ENCODE data around the gene UBE2D1. TPM values are rescaled to one million over a fixed set of nuclear protein-coding genes. Genes with fewer than 3 reads are reported as not detected.

The UBE2D1 gene
- total RNA-seq, 1 donor from 2014 or later, result 14.9 TPM

DNA sequence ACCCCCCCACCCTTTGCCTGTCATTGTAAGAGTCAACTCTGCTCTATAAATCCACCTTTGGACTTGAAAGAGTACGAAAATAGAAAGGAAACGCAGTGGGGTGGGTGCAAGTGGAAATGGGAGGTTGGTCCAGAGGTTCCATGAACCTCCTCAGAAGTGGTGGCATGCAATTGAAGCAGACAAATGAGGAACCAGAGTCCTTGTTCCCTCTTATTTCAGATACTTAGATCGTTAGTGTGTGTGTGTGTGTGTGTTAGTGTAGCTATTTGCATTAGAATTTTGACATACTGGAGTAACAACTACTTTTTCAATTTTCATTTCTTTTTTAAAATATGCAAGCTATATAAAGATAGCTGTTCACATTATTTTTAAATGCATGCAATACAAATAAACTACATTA is 32.3 kb downstream of the UBE2D1 start:
- DNase-seq (ENCODE audit: low spot score), result no peak
- no peaks in the 10 kb centered on the region for H3K27me3 Mint-ChIP-seq (ENCODE audit: low read depth)
- peaks cover 13% of the 10 kb centered on the region for H3K36me3 Mint-ChIP-seq (ENCODE audit: low read depth)
- intact Hi-C loops (cut with micrococcal nuclease), result no loop called here
- H3K4me3 Mint-ChIP-seq (ENCODE audit: low read depth), result no peak overlapping the region
- no peaks in the 10 kb centered on the region for H3K9me3 Mint-ChIP-seq
- no peak overlapping the region for H3K27ac Mint-ChIP-seq
- H3K4me1 Mint-ChIP-seq (ENCODE audit: low read depth), result no peaks in the 10 kb centered on the region

DNA sequence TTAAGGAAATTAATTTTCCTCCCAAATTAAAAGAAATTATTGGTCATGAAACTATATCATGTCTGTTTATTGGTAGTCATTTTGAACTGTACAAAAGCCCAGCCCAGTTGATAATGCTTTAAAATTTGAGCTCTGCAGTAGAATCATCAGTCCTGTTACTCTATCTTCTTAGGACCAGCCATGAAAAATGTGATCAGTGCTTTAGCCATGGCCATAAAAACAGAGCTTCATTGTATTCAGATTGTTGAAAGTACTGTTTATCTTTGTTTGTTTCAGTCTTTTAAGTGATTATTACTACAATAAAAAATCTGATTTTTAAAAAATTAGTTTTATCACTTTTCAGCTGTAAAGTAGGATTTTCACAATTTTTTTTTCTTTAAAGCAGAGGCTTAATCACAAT is 36.7 kb downstream of the UBE2D1 start:
- no peaks in the 10 kb centered on the region for H3K9me3 Mint-ChIP-seq
- no peaks in the 10 kb centered on the region for H3K27me3 Mint-ChIP-seq (ENCODE audit: low read depth)
- no peaks in the 10 kb centered on the region for H3K36me3 Mint-ChIP-seq (ENCODE audit: low read depth)
- H3K4me3 Mint-ChIP-seq (ENCODE audit: low read depth), result no peak overlapping the region
- no peak for DNase-seq (ENCODE audit: low spot score)
- no peak overlapping the region for H3K27ac Mint-ChIP-seq
- intact Hi-C loops (cut with micrococcal nuclease), result no loop called here
- no peaks in the 10 kb centered on the region for H3K4me1 Mint-ChIP-seq (ENCODE audit: low read depth)

DNA sequence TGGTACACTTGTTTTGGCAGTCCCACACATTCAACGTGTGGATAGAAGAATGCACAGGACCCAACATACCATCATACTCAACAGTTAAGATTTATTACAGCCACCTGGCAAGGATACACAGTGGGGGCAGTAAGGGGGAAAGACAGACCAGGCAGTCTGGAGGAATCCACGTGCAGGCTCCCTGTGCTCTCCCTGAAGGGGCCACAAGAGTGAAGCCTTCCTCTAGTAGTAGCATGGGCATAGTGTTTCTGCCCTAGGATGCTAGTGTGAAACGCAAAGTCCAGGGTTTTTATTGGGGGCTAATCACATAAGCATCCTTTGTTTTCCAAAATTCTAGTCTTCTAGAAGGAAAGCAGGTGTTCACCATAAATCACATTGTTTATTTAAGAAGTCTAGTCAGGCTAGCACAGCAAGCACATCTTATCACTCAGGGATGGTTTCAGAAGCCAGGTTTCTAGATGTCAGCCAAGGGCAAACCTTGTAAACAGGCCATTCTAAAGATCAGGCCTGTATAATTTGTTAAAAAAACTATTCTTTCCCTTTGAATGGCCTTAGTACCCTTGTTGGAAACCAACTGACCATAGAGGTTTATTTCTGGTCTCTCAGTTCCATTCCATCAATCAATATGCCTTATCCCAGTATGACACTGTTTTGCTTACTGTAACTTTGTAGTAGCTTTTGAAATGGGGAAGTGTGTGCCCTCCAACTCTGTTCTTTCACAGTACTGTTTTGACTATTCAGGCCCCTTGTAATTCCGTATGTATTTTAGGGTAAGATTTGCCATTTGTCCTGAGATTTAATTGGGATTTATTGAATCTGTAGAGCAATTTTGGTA is 38.0 kb downstream of the UBE2D1 start:
- intact Hi-C loops (cut with micrococcal nuclease), result no loop called here
- Mint-ChIP-seq H3K27me3 (ENCODE audit: low read depth) (no peaks in the 10 kb centered on the region), H3K4me3 (ENCODE audit: low read depth) (no peak overlapping the region), H3K4me1 (ENCODE audit: low read depth) (no peaks in the 10 kb centered on the region), H3K9me3 (no peaks in the 10 kb centered on the region), H3K36me3 (ENCODE audit: low read depth) (no peaks in the 10 kb centered on the region), H3K27ac (no peak overlapping the region)
- DNase-seq (ENCODE audit: low spot score), result no peak

DNA sequence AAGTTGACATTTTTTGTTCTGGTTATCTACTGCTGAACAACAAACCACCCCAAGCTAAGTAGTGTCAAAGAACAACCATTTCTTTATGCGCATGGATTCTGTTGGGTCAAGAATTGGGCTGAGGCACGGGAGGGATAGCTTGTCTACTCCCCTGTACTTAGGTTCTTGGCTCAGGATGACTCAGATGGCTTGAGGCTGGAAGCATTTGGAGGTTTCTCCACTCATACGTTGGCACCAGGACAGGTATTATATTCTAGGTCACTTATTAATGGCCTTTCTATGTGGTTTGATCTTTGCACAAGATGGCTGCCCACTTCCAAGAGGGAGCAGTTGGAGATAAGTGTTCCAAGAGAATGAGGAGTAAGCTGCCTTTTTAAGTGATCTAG is 38.6 kb downstream of the UBE2D1 start:
- Mint-ChIP-seq H3K4me3 (ENCODE audit: low read depth) (no peak overlapping the region), H3K4me1 (ENCODE audit: low read depth) (no peaks in the 10 kb centered on the region), H3K36me3 (ENCODE audit: low read depth) (no peaks in the 10 kb centered on the region), H3K27me3 (ENCODE audit: low read depth) (no peaks in the 10 kb centered on the region), H3K9me3 (no peaks in the 10 kb centered on the region), H3K27ac (no peak overlapping the region)
- intact Hi-C loops (cut with micrococcal nuclease), result no loop called here
- no peak for DNase-seq (ENCODE audit: low spot score)

DNA sequence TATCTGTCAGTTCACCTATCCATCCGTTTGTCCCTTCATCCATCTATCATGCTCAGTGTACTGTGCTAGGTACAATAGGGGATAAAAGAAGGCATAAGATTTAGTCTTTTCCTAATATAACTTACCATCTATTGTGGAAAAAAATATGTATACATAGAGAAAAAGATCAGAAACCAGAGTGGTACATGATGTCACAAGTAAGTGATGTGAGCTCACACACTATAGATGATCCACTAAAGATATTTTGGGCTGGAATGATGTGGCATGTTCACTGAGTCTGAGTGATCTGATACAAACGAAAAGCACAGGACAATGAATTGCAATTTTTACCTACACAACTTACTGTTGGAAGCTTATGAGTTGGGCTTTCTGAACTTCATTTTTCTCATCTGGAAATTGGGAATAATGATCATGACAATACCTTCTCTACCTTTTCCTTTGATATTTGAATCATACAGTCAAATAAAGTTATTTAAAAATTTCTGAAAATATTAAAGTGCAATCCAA is 47.7 kb downstream of the UBE2D1 start:
- H3K4me3 Mint-ChIP-seq (ENCODE audit: low read depth), result no peak overlapping the region
- peaks cover 15% of the 10 kb centered on the region for H3K36me3 Mint-ChIP-seq (ENCODE audit: low read depth)
- DNase-seq (ENCODE audit: low spot score), result no peak
- H3K4me1 Mint-ChIP-seq (ENCODE audit: low read depth), result peaks cover 26% of the 10 kb centered on the region
- intact Hi-C loops (cut with micrococcal nuclease), result loop anchor here (10.0 kb wide), 1 partner anchor 132 kb away; the partner anchor contains the start of gene BICC1
- H3K9me3 Mint-ChIP-seq, result no peaks in the 10 kb centered on the region
- no peak overlapping the region for H3K27ac Mint-ChIP-seq
- peaks cover 8% of the 10 kb centered on the region for H3K27me3 Mint-ChIP-seq (ENCODE audit: low read depth)

DNA sequence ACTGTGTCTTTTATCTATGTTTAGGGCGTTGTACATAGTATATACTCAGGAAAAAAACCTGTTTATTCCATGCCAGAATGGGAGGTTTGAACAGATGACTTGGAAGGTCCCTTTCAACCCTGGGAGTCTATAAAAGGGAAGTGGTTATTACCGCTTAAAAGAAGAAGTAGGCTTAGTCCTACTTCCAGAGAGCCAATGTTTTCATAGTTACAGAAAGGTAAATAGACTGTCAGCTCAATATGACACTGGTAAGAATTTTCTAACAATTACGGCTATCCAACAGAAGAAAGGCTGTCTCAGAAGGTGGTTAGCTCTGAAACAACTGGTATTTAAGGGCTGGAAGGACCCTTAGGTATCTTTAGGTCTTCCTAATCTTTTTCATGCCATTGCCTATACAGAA is 49.3 kb downstream of the UBE2D1 start:
- peaks cover 29% of the 10 kb centered on the region for H3K36me3 Mint-ChIP-seq (ENCODE audit: low read depth)
- peaks cover 8% of the 10 kb centered on the region for H3K27me3 Mint-ChIP-seq (ENCODE audit: low read depth)
- intact Hi-C loops (cut with micrococcal nuclease), result loop anchor here (2.0 to 10.0 kb wide), 2 partner anchors 25 to 131 kb away; partner anchors contain the start of gene BICC1
- H3K9me3 Mint-ChIP-seq, result no peaks in the 10 kb centered on the region
- H3K4me1 Mint-ChIP-seq (ENCODE audit: low read depth), result peaks cover 28% of the 10 kb centered on the region
- H3K27ac Mint-ChIP-seq, result no peak overlapping the region
- H3K4me3 Mint-ChIP-seq (ENCODE audit: low read depth), result peak overlapping the region; percentile 99
- no peak for DNase-seq (ENCODE audit: low spot score)

DNA sequence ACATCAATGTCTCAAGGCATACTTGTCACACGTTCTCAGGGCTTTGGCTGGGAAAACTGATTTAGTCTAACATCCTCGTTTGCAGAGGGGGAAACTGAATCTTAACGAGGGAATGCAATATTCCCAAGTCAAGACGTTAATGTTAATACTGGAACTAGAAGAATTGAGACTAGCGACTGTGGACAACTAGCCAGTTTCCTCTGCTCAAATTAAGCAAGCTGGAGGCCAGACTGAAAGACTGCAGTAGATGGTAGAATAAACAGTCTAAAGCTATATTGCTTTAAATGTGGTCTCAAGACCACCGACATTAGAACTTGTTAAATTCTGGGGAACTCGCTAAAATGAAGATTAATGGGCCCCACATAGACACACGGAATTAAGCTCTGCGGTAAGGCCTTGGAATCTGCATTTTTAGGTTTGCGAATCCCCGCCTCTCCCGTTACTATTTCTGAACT is 49.8 kb downstream of the UBE2D1 start:
- peaks cover 33% of the 10 kb centered on the region for H3K36me3 Mint-ChIP-seq (ENCODE audit: low read depth)
- H3K27me3 Mint-ChIP-seq (ENCODE audit: low read depth), result peaks cover 6% of the 10 kb centered on the region
- intact Hi-C loops (cut with micrococcal nuclease), result loop anchor here (2.0 to 10.0 kb wide), 2 partner anchors 26 to 130 kb away; partner anchors contain the start of gene BICC1
- peaks cover 32% of the 10 kb centered on the region for H3K4me1 Mint-ChIP-seq (ENCODE audit: low read depth)
- no peak for DNase-seq (ENCODE audit: low spot score)
- peak overlapping the region; percentile 99 for H3K4me3 Mint-ChIP-seq (ENCODE audit: low read depth)
- no peaks in the 10 kb centered on the region for H3K9me3 Mint-ChIP-seq
- peak overlapping the region; percentile 98 for H3K27ac Mint-ChIP-seq

DNA sequence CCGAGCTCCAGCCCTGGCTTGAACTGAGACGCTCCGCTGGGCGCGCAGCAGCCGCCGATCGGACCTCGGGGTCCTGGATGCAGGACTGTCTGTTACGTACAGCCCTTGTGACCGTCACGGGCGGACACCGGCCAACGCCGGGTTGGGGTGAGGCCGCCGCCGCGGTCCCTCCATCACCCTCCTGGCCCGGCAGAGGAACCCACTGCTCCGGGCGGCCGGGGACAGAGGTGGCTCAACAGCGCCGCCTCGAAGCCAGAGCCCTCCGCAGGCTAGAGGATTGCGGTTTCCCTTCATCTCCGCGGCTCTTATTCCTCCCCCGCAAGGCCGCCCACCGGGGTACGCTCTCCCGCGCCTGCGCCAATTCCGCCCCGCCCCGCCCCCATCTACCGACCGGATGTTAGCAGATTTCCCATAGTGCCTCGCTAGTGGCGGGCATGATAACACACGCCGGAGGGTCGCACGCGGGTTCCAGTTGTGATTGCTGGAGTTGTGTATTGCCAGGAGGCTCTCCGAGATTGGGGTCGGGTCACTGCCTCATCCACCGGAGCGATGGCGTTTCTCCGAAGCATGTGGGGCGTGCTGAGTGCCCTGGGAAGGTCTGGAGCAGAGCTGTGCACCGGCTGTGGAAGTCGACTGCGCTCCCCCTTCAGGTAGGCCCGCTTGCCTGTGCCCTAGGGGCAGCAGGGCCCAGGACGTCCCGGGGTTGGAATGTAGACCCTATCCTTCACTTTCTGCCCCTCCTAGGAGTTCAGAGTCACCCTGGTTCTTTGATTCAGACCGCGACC is 50.4 kb downstream of the UBE2D1 start, which contains the start of gene TFAM:
Gene TFAM, plus strand, starts transcription at position 412 of the 785 bp plus-strand sequence. Its CDS starts 138 bp downstream, at position 550.
- Mint-ChIP-seq H3K9me3 (no peaks in the 10 kb centered on the region), H3K36me3 (ENCODE audit: low read depth) (peaks cover 39% of the 10 kb centered on the region), H3K4me1 (ENCODE audit: low read depth) (peaks cover 37% of the 10 kb centered on the region), H3K27me3 (ENCODE audit: low read depth) (peaks cover 6% of the 10 kb centered on the region), H3K27ac (peak within 1 kb of the TSS; percentile 98), H3K4me3 (ENCODE audit: low read depth) (peak within 1 kb of the TSS; percentile 99)
- peak; percentile 92 for DNase-seq (ENCODE audit: low spot score)
- intact Hi-C loops (cut with micrococcal nuclease), result loop anchor here (1.0 to 10.0 kb wide), 7 partner anchors 26 to 208 kb away; partner anchors contain the start of genes BICC1, CISD1 and UBE2D1

DNA sequence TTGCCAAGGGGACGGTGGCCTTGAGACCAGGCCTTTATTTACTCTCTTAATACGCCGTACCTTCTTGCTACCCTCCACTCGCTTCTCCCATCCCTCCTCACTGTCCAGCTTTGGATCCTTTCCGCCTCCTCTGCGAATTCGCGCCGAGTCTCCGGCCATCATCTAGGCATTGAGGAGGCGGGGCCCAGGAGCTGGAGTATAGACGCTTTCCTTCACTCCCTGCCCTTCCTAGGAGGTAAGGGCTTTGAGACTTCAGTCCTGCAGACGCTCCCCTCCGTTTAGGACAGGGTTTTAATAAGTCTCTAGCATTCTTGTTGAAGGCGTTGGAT is 50.9 kb downstream of the UBE2D1 start:
- no peaks in the 10 kb centered on the region for H3K9me3 Mint-ChIP-seq
- peaks cover 6% of the 10 kb centered on the region for H3K27me3 Mint-ChIP-seq (ENCODE audit: low read depth)
- DNase-seq (ENCODE audit: low spot score), result peak; percentile 14
- peaks cover 38% of the 10 kb centered on the region for H3K4me1 Mint-ChIP-seq (ENCODE audit: low read depth)
- peaks cover 42% of the 10 kb centered on the region for H3K36me3 Mint-ChIP-seq (ENCODE audit: low read depth)
- peak overlapping the region; percentile 98 for H3K27ac Mint-ChIP-seq
- H3K4me3 Mint-ChIP-seq (ENCODE audit: low read depth), result peak overlapping the region; percentile 99
- intact Hi-C loops (cut with micrococcal nuclease), result loop anchor here (1.0 to 10.0 kb wide), 7 partner anchors 27 to 208 kb away; partner anchors contain the start of genes BICC1, CISD1 and UBE2D1

DNA sequence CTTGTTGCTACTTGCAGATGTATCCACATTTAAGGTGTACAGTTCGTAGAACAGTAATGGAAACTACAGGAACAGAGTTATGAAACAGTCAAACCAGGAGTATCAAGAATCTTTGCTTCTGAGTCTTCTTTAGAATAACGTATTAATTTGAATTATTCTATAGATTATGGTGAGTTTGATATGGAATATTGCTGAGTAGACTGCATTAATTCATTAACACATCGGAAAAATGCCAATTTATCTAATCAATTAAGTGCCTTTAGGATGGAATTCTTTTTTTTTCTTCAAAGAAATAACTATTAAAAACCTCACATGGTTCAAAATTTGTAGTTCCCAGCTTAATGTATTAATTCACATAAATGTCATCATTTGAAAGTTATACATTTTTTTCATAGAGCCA is 54.2 kb downstream of the UBE2D1 start:
- Mint-ChIP-seq H3K27ac (no peak overlapping the region), H3K27me3 (ENCODE audit: low read depth) (no peaks in the 10 kb centered on the region), H3K4me1 (ENCODE audit: low read depth) (peaks cover 42% of the 10 kb centered on the region), H3K4me3 (ENCODE audit: low read depth) (no peak overlapping the region), H3K9me3 (no peaks in the 10 kb centered on the region), H3K36me3 (ENCODE audit: low read depth) (peaks cover 64% of the 10 kb centered on the region)
- intact Hi-C loops (cut with micrococcal nuclease), result loop anchor here (5.0 to 10.0 kb wide), 2 partner anchors 107 to 126 kb away; partner anchors contain the start of gene BICC1
- DNase-seq (ENCODE audit: low spot score), result no peak

DNA sequence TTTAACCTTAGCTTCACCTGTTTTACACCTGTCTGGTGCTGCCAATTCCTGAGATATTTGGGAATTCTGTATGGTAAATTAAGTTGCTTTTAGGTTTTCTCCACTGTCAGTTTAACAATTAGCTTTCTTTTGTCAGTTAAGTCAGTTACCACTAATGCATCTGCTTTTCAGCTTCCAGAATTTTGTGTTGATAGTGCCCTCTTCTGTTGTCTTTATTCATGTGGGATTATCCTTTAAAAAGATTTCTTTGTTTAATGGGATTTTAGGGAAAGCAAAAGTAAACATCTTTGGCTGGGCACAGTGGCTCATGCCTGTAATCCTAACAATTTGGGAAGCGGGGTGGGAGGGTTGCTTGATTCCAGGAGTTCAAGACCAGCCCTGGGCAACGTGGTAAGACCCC is 58.5 kb downstream of the UBE2D1 start:
- Mint-ChIP-seq H3K4me1 (ENCODE audit: low read depth) (peaks cover 25% of the 10 kb centered on the region), H3K27ac (no peak overlapping the region), H3K9me3 (no peaks in the 10 kb centered on the region), H3K36me3 (ENCODE audit: low read depth) (peaks cover 75% of the 10 kb centered on the region), H3K4me3 (ENCODE audit: low read depth) (no peak overlapping the region), H3K27me3 (ENCODE audit: low read depth) (no peaks in the 10 kb centered on the region)
- no peak for DNase-seq (ENCODE audit: low spot score)
- intact Hi-C loops (cut with micrococcal nuclease), result no loop called here

DNA sequence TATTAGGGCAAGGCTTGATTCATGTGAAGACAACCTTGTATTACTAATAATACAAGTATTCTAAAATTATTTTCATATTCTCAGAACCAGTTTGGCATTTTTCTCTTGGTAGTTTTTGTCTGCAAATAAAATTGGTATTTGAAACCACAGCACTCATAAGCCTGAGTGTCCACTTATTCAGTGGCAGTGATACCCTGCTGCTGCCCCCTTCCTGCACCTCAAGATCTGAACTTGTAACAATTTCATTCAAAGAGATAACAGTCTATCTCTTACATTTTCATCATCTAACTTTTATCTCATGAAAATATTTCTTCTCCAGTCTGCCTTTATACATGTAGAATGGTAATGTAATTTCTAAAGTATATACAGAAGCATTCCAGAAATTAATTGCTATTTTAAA is 59.7 kb downstream of the UBE2D1 start:
- Mint-ChIP-seq H3K9me3 (no peaks in the 10 kb centered on the region), H3K27me3 (ENCODE audit: low read depth) (no peaks in the 10 kb centered on the region), H3K36me3 (ENCODE audit: low read depth) (peaks cover 71% of the 10 kb centered on the region), H3K27ac (no peak overlapping the region), H3K4me1 (ENCODE audit: low read depth) (peaks cover 20% of the 10 kb centered on the region), H3K4me3 (ENCODE audit: low read depth) (no peak overlapping the region)
- no peak for DNase-seq (ENCODE audit: low spot score)
- intact Hi-C loops (cut with micrococcal nuclease), result no loop called here

Data from activated T-helper 2 cell treated with anti-CD3 and anti-CD28 coated beads, Interferon-gamma antibody, Interleukin-2, Interleukin-4, amounts not matched to agents 10 μg/mL and 5 μg/mL and 100 μg/mL, durations not matched to agents 14 hours and 24 hours and 36 hours (primary cell).